H1 (cell line): ENCODE data around the gene GRAMD2A. TPM values are rescaled to one million over a fixed set of nuclear protein-coding genes. Genes with fewer than 3 reads are reported as not detected.

ENCODE experiments used
- CTCF ChIA-PET: fragments of 300-600 bp; sonication (Branson Sonifier 250); formaldehyde crosslinking; loops from one replicate; lab custom pipeline; 2021; ENCODE audit not compliant: partially characterized antibody; lab: Charles Lee
- POLR2A ChIA-PET: fragments of 300-600 bp; sonication (Branson Sonifier 250); formaldehyde crosslinking; loops from one replicate; lab custom pipeline; 2021; ENCODE audit warnings: inconsistent platforms; ENCODE audit not compliant: partially characterized antibody; lab: Charles Lee
- DNase-seq, 2 experiments: peaks; one replicate each; pipeline versions ENCODE4 v3.0.0 to v3.0.0-alpha.2; 2010 to 2022; ENCODE audit warnings: low spot score in 2 of 2, low read depth in 1 of 2, mixed read lengths in 1 of 2
- FAIRE-seq: peaks from 2 replicates; lab custom pipeline; 2011; peaks lifted over from hg19 to GRCh38; lab: Jason Lieb, UNC
- H2AFZ ChIP-seq: 2 replicates; pipeline ENCODE4 v1.8.1; 2012; ENCODE audit warnings: low read length, inconsistent platforms
- H2AK5ac ChIP-seq: 2 replicates; pipeline ENCODE4 v1.6.1; 2013; ENCODE audit warnings: low read depth, low read length
- H2BK120ac ChIP-seq: replicated peaks from 2 replicates; pipeline ENCODE3; 2013; ENCODE audit warnings: low read depth, low read length, inconsistent platforms
- H2BK12ac ChIP-seq: 2 replicates; pipeline ENCODE4 v1.6.1; 2013; ENCODE audit warnings: low read depth, low read length
- H2BK15ac ChIP-seq: 2 replicates; pipeline ENCODE4 v1.6.1; 2013; ENCODE audit warnings: low read length
- H2BK20ac ChIP-seq: 2 replicates; pipeline ENCODE4 v1.6.1; 2013; ENCODE audit warnings: low read length
- H2BK5ac ChIP-seq: 2 replicates; pipeline ENCODE4 v1.6.1; 2013; ENCODE audit warnings: low read depth, low read length
- H3K14ac ChIP-seq: 2 replicates; pipeline ENCODE4 v1.6.1; 2013; ENCODE audit warnings: inconsistent platforms; ENCODE audit not compliant: insufficient read length
- H3K18ac ChIP-seq: 2 replicates; pipeline ENCODE4 v1.6.1; 2013; ENCODE audit warnings: low read length; ENCODE audit errors: extremely low read depth
- H3K23ac ChIP-seq: 2 replicates; pipeline ENCODE4 v1.6.1; 2013; ENCODE audit warnings: inconsistent platforms; ENCODE audit not compliant: insufficient read length
- H3K23me2 ChIP-seq: 2 replicates; pipeline ENCODE4 v1.6.1; 2013; ENCODE audit warnings: low read depth, low read length
- H3K27ac ChIP-seq: 2 replicates; pipeline ENCODE4 v1.6.1; 2011; ENCODE audit warnings: low read depth, low read length, inconsistent platforms
- H3K27me3 ChIP-seq, 4 experiments: replicated peaks in 1 of 4; 1 replicate in 1 of 4; 2 replicates in 3 of 4; pipeline versions ENCODE4 v1.6.1 to v1.8.1; 2011 to 2013; ENCODE audit warnings: low read length in 3 of 4, mild to moderate bottlenecking in 3 of 4, inconsistent platforms in 2 of 4, mixed read lengths in 2 of 4, moderate library complexity in 1 of 4; ENCODE audit not compliant: control insufficient read depth in 3 of 4, insufficient read depth in 3 of 4; ENCODE audit errors: extremely low read depth in 1 of 4
- H3K36me3 ChIP-seq, 4 experiments: 2 replicates each; pipeline versions ENCODE4 v1.6.1 to v1.8.1; 2011 to 2013; ENCODE audit warnings: mild to moderate bottlenecking in 4 of 4, low read length in 3 of 4, moderate library complexity in 2 of 4, control low read depth in 1 of 4, inconsistent platforms in 1 of 4; ENCODE audit not compliant: insufficient read depth in 4 of 4, control insufficient read depth in 2 of 4
- H3K4ac ChIP-seq: replicated peaks from 2 replicates; pipeline ENCODE3; 2013; ENCODE audit warnings: low read length, low read depth, mixed read lengths, inconsistent platforms; ENCODE audit not compliant: insufficient read length
- H3K4me1 ChIP-seq, 4 experiments: replicated peaks in 1 of 4; 1 replicate in 1 of 4; 2 replicates in 3 of 4; pipeline versions ENCODE4 v1.6.1 to v1.8.1; 2011 to 2013; ENCODE audit warnings: low read length in 3 of 4, inconsistent platforms in 2 of 4, mixed read lengths in 1 of 4; ENCODE audit not compliant: insufficient read depth in 4 of 4, control insufficient read depth in 3 of 4
- H3K4me2 ChIP-seq, 2 experiments: 2 replicates each; pipeline versions ENCODE4 v1.6.1 to v1.8.1; 2011 to 2013; ENCODE audit warnings: low read depth in 2 of 2, low read length in 2 of 2, control low read depth in 1 of 2, inconsistent platforms in 1 of 2, mild to moderate bottlenecking in 1 of 2; ENCODE audit not compliant: insufficient read depth in 1 of 2
- H3K4me3 ChIP-seq, 4 experiments: fragments of 200-600, 300-600 bp in 1 of 4; sonication (generic), shearing (Covaris generic), sonication (Bioruptor Twin) in 1 of 4; 2 replicates each; pipeline versions ENCODE4 v1.5.1 to v1.8.1; 2011 to 2016; ENCODE audit warnings: low read length in 4 of 4, low read depth in 3 of 4, control low read depth in 2 of 4, inconsistent platforms in 2 of 4, mild to moderate bottlenecking in 2 of 4, mixed read lengths in 1 of 4, moderate library complexity in 1 of 4; ENCODE audit not compliant: insufficient read depth in 2 of 4; ENCODE audit errors: extremely low read depth in 1 of 4
- H3K56ac ChIP-seq: replicated peaks from 2 replicates; pipeline ENCODE3; 2013; ENCODE audit warnings: low read depth, mild to moderate bottlenecking, mixed read lengths, low read length, inconsistent platforms; ENCODE audit not compliant: insufficient read length
- H3K79me1 ChIP-seq: 2 replicates; pipeline ENCODE4 v1.6.1; 2013; ENCODE audit warnings: low read depth, low read length, control low read depth
- H3K79me2 ChIP-seq, 2 experiments: 2 replicates each; pipeline versions ENCODE4 v1.6.1 to v1.8.1; 2012 to 2013; ENCODE audit warnings: low read length in 2 of 2, mild to moderate bottlenecking in 2 of 2, inconsistent platforms in 1 of 2; ENCODE audit not compliant: insufficient read depth in 2 of 2, control insufficient read depth in 1 of 2
- H3K9ac ChIP-seq, 4 experiments: replicated peaks in 1 of 4; 1 replicate in 1 of 4; 2 replicates in 3 of 4; pipeline versions ENCODE4 v1.6.1 to v1.8.1; 2011 to 2013; ENCODE audit warnings: low read depth in 3 of 4, low read length in 3 of 4, control low read depth in 2 of 4, mild to moderate bottlenecking in 2 of 4, moderate library complexity in 2 of 4, inconsistent platforms in 1 of 4; ENCODE audit errors: extremely low read depth in 1 of 4
- H3K9me3 ChIP-seq, 2 experiments: 2 replicates each; pipeline versions ENCODE4 v1.6.1 to v1.8.1; 2012 to 2013; ENCODE audit warnings: mild to moderate bottlenecking in 2 of 2, moderate library complexity in 2 of 2, control low read depth in 1 of 2, inconsistent platforms in 1 of 2, low read depth in 1 of 2, low read length in 1 of 2, mixed read lengths in 1 of 2; ENCODE audit not compliant: insufficient read depth in 2 of 2
- H4K20me1 ChIP-seq, 2 experiments: replicated peaks in 1 of 2; 2 replicates each; pipeline versions ENCODE3 to v1.8.1; 2011 to 2013; ENCODE audit warnings: inconsistent platforms in 2 of 2, low read length in 2 of 2, mild to moderate bottlenecking in 1 of 2; ENCODE audit not compliant: insufficient read depth in 2 of 2, control insufficient read depth in 1 of 2
- H4K5ac ChIP-seq: 2 replicates; pipeline ENCODE4 v1.6.1; 2013; ENCODE audit warnings: low read length, low read depth, mixed read lengths, inconsistent platforms; ENCODE audit not compliant: insufficient read length
- H4K8ac ChIP-seq: 2 replicates; pipeline ENCODE4 v1.8.0; 2013; ENCODE audit warnings: mild to moderate bottlenecking, moderate library complexity, low read length, inconsistent platforms; ENCODE audit not compliant: insufficient read depth; ENCODE audit errors: extremely low read depth
- H4K91ac ChIP-seq: replicated peaks from 2 replicates; pipeline ENCODE3; 2013; ENCODE audit warnings: low read length, mixed read lengths, inconsistent platforms; ENCODE audit not compliant: insufficient read length
- ATF3 ChIP-seq: IDR thresholded peaks from 2 replicates; pipeline ENCODE4 v1.6.1; 2011; ENCODE audit warnings: low read depth, mild to moderate bottlenecking, low read length; ENCODE audit not compliant: insufficient read depth
- BACH1 ChIP-seq: IDR thresholded peaks from 2 replicates; pipeline ENCODE4 v1.6.1; 2012; ENCODE audit warnings: low read length, improper control_type of control experiment
- CBX5 ChIP-seq: fragments of 300-800, 300-1000 bp; sonication (generic); IDR thresholded peaks from 2 replicates; pipeline ENCODE4 v1.7.1; 2016; ENCODE audit warnings: antibody characterized with exemption, low read length, low read depth
- GABPA ChIP-seq: IDR thresholded peaks from 2 replicates; pipeline ENCODE4 v1.6.1; 2011; ENCODE audit warnings: mild to moderate bottlenecking, low read length, moderate library complexity, borderline replicate concordance; ENCODE audit not compliant: insufficient read depth
- JUND ChIP-seq: IDR thresholded peaks from 2 replicates; pipeline ENCODE4 v1.6.1; 2011; ENCODE audit warnings: mild to moderate bottlenecking, improper control_type of control experiment, low read length
- RFX5 ChIP-seq: IDR thresholded peaks from 2 replicates; pipeline ENCODE4 v1.6.1; 2011; ENCODE audit warnings: low read depth, low read length, improper control_type of control experiment, borderline replicate concordance
- RXRA ChIP-seq: IDR thresholded peaks from 2 replicates; pipeline ENCODE4 v1.6.1; 2011; ENCODE audit warnings: low read depth, mild to moderate bottlenecking, low read length, moderate library complexity; ENCODE audit not compliant: insufficient read depth
- SRF ChIP-seq: IDR thresholded peaks from 2 replicates; pipeline ENCODE4 v1.6.1; 2011; ENCODE audit warnings: mild to moderate bottlenecking, low read depth, low read length, moderate library complexity
- TCF12 ChIP-seq: IDR thresholded peaks from 2 replicates; pipeline ENCODE4 v1.6.1; 2011; ENCODE audit warnings: low read depth, mild to moderate bottlenecking, low read length
- ZNF274 ChIP-seq: IDR thresholded peaks from 2 replicates; pipeline ENCODE4 v1.7.0; 2012; ENCODE audit warnings: low read length, borderline replicate concordance; ENCODE audit errors: extremely low read depth
- WGBS, 2 experiments: shearing (Covaris generic) in 1 of 2; methylation state at CpG; one replicate each; pipeline versions ENCODE4 v1.1.6 to v1.1.7; 2013 to 2015; ENCODE audit warnings: low lambda C conversion rate in 2 of 2, mixed read lengths in 2 of 2, inconsistent platforms in 1 of 2, low coverage in 1 of 2, missing lambda C conversion rate in 1 of 2; ENCODE audit not compliant: insufficient replicate concordance in 2 of 2, insufficient coverage in 1 of 2, insufficient read length in 1 of 2; ENCODE audit errors: extremely low coverage in 1 of 2, missing lambda C conversion rate in 1 of 2; 5-methylcytosine and 5-hydroxymethylcytosine counted together
- polyA plus RNA-seq, 7 experiments: library from polyadenylated mRNA; depleted of rRNA in 3 of 7; stranded (reverse) in 5 of 7; unstranded in 2 of 7; fragments of >200 nt in 5 of 7; fragments of 200-250 nt in 2 of 7; gene quantifications; 1 replicate in 5 of 7; 2 replicates in 1 of 7; 4 replicates in 1 of 7; pipeline versions ENCODE4 v1.2.1 to v1.2.3, GENCODE V29; 2011 to 2013; ENCODE audit warnings: missing spikeins in 2 of 7, mixed read lengths in 2 of 7
- total RNA-seq: library from RNA; stranded (reverse); fragmentation: NEBNext Ultra II Directional; extraction: Animal tissue kit (Norgen Biotek cat#: 25700); gene quantifications from 2 replicates; pipeline ENCODE4 v1.2.1, GENCODE V29; 2021

GRAMD2A gene
- total and polyA plus RNA-seq, 2 of the 8 experiments (the other 6 are each of a cell fraction or from before 2014, with no cell fraction given) = 0.57 to 1.5 TPM

GRCh38 chr15:72227192-72227586 is 29.6 kb upstream of the GRAMD2A start:
- Histone ChIP-seq H3K4me2 (peak overlapping the region; percentile 14 to 99; a peak in 3 of 4 replicates), H2AFZ (no peak overlapping the region), H3K27me3 (peaks cover 0 to under 1% (median under 1%) of the 10 kb centered on the region in 4 experiments; a peak in 3 of 7 replicates), H3K18ac (no peak overlapping the region), H4K8ac (no peak overlapping the region), H3K9me3 (no peaks in the 10 kb centered on the region), H2BK15ac (no peak overlapping the region), H3K27ac (no peak overlapping the region), H4K20me1 (peaks cover 50 to 51% of the 10 kb centered on the region in 2 experiments), H3K4ac (no peak overlapping the region), H3K9ac (no peak overlapping the region), H2BK120ac (no peak overlapping the region), H3K23ac (no peak overlapping the region), H3K79me2 (peaks cover 58 to 82% of the 10 kb centered on the region in 2 experiments), H3K79me1 (peaks cover 16% of the 10 kb centered on the region), H2BK20ac (no peak overlapping the region), H2AK5ac (no peak overlapping the region), H3K36me3 (peaks cover 0 to 20% (median 5%) of the 10 kb centered on the region in 4 experiments; a peak in 2 of 8 replicates), H3K14ac (no peak overlapping the region), H3K56ac (no peak overlapping the region), H3K4me3 (peak overlapping the region in 1 of 4 experiments; percentile 29; a peak in 2 of 8 replicates), H3K23me2 (peaks cover 12% of the 10 kb centered on the region), H2BK5ac (no peak overlapping the region), H2BK12ac (no peak overlapping the region), H4K5ac (no peak overlapping the region), H3K4me1 (peaks cover 6 to 26% (median 19%) of the 10 kb centered on the region in 4 experiments), H4K91ac (no peak overlapping the region)
- ChIA-PET POLR2A (interaction anchor here (0.6 to 2.5 kb wide), 12 partner anchors 9 to 45 kb away, joined by 3 to 21 read pairs (median 5); partner anchors contain the start of gene GRAMD2A), CTCF (interaction anchor here (0.6 to 3.3 kb wide), 16 partner anchors 11 to 303 kb away, joined by 3 to 32 read pairs (median 4); no protein-coding TSS in a partner anchor)
- 80% methylated on average over 8 of the region's 8 CpGs; no CpG with 5 or more reads in 1 of the 2 experiments for WGBS, 2 experiments
- DNase-seq (no peak), FAIRE-seq (no peak)
- TF ChIP-seq ATF3 (no peak), SRF (no peak), ZNF274 (no peak), GABPA (no peak), RFX5 (no peak), RXRA (no peak), BACH1 (no peak), TCF12 (no peak), CBX5 (no peak), JUND (no peak)
